Stimulated activated CD4-positive, alpha-beta T cell treated with anti-CD3 and anti-CD28 coated beads, TNF-alpha, amount 100 ng/mL, for 4 hours (primary cell): Measurements from ENCODE around the gene UPK3BL2.
"Not testable (repeated sequence)": the region's sequence is repeated elsewhere in the genome, so short reads cannot be mapped to it uniquely, and the experiment has no call there.

Experiments
- DNase-seq, 3 experiments: peaks; one replicate each; pipeline ENCODE4 v3.0.0-alpha.2; 2020; ENCODE audit warnings: low read depth in 3 of 3

The UPK3BL2 gene

DNA sequence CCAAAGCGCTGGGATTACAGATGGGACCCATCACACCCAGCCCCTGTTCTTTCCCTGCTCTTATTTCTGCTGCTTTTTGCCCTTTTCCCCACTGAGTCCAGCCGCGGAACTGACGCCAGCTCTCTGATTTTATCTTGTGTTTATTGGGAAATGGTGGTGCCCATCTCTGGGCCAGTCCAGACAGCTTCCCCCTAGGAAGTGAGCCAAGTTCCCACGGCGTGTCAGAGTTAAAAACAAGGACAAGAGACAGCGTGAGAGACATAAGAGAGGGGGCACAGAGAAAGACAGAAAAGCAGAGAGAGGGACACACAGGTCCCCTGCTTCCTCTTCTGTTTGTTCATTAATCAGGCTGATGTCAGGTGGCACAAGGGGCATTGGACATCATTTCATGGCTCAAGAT, 11.9 kb downstream of the UPK3BL2 start:
- DNase-seq = not testable (repeated sequence)

DNA sequence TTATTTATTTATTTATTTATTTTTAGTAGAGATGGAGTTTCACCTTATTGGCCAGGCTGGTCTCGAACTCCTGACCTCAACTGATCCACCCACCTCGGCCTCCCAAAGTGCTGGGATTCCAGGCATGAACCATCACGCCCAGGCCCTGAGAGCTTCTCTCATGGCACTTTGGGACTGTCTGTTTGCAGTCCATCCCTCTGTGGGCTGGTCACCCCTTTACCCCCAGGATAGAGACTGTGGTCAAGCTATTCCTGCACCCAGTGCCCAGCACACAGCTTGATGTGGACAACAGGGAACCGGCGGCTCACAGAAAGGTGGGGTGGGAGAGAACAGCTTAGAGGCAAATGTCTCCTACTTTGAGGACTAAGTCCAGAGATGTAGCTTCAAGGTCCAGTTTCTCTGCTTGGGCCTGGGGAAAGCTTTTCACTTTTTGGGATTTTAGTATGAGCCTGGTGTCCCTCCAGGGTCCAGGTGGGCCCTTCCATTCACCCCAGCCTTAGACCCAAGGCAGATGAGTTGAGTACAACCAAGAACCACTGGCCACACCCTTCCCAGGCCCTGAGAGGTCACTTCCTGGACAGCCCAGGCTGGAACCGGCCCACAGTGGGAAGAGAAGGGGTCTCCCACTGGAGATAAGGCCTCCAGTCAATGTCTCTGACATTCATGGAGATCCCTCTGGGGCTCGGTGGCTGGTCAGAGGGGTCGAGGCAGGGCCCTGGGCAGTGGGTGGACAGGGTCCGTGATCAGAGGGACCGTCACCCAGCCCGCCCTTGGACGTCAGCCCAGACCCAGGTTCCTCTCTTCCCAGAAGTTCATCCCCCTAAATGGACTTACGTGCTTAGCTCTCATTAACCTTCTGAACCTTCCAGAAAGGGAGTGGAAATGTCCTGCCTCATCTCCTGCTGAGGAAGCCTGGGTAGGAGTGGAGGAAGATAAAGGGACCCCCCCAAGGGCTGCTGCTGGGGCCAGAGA, 15.4 kb downstream of the UPK3BL2 start:
- DNase-seq = not testable (repeated sequence)

DNA sequence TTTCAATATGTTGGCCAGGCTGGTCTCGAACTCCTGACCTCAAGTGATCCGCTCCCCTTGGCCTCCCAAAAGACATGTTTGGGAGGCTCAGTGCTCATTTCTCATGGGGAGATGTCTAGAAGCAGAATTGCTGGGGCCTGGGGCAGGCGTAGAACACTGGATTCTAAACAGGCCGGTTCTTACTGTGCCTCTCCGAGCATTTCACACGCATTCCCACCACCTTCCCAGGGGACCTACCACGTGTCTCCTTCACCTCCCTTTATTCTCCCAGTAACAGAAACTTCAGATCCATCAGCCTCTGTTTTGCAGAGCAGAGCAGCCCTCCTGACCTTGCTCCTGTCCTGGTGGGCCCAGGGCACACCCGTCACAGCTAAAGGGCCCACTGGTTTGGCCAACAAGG, 16.3 kb downstream of the UPK3BL2 start:
- not testable (repeated sequence) for DNase-seq

DNA sequence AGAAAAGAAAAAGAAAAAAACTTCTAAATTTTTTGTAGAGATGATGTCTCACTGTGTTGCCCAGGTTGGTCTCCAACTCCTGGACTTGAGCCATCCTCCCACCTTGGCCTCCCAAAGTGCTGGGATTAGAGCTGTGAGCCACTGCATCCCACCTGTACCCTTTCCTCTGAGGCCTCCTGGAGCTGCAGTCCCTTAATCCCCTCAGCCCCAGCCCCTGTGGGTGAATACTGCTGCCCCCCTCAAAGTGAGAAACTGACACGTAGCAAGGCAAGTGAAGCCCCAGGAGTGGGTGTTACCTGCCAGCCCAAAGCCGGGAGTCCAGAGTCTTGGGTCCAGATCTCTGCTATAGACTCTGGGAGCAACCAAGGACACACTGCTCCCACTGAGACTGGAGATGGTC, 18.7 kb downstream of the UPK3BL2 start:
- not testable (repeated sequence) for DNase-seq

DNA sequence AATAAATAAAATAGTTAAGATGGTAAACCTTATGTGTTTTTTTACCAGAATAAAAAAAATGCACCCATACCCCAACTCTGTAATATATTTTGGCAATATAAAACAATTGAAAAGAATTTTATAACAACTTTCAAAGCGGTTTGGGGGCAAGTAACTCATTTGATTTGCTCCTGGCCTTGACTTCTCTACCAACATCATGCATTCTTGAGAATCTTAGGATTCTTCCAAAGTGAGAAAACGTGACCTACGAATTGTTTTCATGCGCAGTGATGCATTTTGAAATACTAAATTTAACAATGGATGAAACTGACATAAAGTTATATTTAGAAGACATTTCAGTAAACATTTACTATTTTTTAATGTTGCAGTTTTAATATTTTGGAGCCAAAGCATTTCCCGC, 22.7 kb downstream of the UPK3BL2 start:
- not testable (repeated sequence) for DNase-seq

DNA sequence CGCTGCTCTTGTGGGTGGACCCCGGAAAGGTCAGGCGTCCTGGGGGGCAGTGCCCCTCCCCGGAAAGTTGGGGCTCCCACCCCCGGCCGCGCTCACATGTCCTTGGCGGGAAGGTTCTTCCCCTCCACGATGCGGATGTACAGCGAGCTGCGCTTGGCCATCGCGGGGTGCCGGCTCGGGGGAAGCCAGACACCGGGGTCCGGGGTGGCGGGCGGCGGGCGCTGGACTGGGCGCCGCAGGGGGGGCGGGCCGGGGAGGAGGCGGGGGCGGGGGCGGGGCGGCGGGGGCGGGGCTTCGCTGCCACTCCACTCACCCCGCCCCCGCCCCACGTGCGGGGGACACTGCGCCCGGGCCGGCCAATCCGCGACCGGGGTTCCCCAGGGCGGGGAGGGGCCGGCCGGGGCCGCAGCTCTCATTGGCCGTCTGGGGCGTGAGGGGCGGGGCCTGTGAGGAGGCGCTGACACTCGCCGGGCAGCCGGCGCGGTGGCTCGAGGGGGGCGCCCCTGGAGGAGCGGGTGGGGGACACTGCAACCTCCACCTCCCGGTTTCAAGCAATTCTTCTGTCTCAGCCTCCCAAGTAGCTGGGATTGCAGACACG, 25.8 kb downstream of the UPK3BL2 start, which contains the start of gene RASA4B:
Gene RASA4B, minus strand, starts transcription at position 228 of the 598 bp plus-strand sequence. Its CDS starts 67 bp downstream, at position 161.
- not testable (repeated sequence) for DNase-seq

DNA sequence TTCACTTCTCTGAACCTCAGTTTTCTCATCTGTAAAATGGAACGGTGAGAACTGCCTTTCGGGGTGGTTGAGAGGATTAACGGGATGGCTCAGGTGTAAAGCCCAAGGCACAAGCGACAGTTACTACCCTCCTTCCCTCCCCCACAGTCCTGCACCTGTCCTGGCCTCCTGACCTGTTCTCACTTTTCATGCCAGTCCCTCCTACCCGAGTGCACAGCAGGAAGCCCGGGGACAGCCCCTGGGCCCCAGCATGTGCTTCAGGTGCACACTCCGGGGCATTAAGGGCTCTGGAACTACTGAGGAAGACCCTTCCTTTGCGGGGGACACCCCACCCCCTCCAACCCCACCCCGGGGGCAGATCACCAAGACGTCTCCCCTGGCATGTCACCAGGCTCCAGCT, 26.5 kb downstream of the UPK3BL2 start:
- not testable (repeated sequence) for DNase-seq

DNA sequence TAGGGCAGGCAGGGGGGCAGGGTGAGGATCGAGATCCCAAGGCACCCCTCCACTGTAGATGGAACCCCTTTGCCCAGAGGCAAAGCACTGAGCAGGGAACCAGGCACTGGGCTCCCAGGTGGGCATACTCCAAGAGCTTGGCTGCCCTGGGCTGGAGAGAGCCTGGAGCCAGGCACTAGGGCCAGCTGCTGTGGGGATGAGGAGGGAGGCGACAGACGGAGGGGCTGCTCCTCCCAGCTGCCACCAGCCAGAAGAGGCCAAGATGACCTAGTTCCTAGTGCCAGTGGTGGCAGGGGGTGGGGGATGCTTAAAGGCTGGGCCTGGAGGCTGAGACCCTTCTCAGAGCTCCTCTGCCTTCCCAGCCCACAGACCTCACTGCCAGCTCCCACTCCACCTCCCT, 27.6 kb downstream of the UPK3BL2 start:
- DNase-seq = not testable (repeated sequence)

DNA sequence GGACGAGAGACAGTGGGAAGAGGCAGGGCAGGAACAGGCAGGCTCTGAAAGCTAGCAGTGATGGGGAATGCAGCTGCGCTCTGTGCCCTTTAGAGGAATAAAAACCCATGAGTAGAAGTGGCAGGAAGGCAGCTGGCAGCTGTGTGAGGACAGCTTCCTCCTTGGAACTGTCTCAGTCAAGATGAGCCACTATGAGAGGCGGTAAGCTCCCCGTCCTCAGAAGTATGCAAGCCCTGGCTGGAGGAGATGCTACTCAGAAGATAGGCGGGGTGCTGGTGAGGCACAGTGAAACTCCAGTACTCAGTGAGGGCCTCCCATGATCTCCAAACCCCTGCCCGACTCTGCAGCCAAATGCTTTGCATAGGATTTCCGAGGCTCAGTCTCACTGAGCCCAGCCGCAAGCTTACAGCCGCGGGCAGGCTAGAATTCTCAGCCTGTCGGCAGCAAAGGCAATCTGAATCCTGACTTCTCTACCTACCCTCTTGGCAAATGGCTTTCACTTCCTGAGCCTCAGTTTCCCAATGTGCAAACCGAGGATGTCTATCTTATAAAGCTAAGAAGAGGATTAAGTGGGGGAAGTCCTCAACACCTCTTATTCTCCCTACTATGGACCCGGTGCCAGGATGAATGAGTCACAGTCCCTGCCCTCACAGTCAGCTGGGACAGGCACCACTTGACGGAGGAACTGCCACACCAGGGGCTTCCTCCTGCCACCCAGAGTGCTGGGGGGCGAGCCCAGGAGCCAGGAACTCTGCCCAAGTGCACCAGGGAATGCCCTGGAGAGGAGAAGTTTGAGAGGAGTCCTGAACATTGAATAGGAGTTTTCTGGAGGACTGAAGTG, 28.4 kb downstream of the UPK3BL2 start:
- not testable (repeated sequence) for DNase-seq

DNA sequence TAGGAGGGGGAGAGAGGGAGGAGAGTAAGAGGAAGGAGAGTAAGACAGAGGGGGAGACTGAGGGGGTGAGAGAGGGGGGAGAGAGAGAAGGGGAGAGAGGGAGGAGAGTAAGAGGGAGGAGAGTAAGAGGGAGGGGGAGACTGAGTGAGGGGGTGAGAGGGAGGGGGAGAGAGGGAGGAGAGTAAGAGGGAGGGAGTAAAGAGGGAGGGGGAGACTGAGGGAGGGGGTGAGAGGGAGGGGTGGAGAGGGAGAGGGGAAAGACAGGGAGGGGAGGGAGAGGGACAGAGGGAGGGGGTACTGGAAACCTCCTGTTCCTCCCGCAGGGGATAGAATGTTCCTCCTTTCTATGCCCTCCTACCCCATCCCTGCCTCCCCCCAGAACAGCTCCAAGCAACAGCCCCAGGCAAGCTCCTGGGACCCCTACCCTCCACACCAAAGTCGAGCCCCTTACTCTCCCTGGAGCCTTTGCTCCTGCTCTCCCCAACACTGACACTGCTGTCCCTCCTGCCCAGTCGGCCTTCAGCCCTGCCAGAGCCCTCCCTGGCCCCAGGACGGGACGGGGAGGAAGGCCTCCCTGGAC, 30.8 kb downstream of the UPK3BL2 start:
- not testable (repeated sequence) for DNase-seq

DNA sequence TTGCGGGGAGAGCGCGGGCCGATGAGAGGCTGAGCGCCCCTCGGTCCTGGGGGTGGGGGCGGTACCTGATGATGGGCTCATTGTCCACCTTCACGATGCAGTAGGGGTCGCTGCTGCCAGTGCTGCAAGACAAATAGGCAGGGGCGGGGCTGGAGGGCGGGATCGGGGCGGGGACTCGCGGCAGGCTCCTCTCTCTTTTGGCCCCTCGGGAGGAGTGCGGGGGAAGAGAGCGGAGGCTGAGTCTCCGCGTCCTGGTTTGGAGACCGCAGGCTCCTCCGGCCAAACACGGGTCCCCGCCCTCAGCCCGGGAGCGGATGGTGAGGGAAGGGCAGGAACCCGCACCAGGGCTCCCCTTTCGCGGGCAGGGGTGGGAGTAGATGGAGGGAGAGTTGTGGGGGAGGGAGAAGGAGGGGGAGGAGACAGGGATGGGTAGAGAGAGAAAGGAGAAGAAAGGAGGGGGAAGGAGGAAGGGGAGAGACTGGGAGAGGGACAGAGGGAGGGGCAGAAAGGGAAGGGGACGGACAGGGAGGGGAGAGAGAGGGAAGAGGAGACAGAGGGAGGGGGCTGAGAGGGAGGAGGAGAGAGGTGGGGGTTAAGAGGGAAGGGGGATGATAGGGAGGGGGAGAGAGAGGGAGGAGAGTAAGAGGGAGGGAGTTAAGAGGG, 31.5 kb downstream of the UPK3BL2 start:
- DNase-seq = not testable (repeated sequence)

DNA sequence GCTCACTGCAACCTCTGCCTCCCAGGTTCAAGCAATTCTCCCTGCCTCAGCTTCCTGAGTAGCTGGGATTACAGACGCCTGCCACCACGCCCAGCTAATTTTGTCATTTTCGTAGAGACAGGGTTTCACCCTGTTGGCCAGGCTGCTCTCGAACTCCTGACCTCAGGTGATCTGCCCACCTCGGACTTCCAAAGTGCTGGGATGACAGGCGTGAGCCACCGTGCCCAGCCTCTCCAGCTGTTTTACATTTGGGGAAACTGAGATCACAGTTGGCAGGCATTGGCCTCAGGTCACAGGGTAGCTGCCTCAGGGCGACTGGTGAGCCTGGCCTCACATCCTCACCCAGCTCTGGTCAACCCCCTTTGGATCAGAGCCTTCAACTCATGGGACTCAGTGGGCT, 32.9 kb downstream of the UPK3BL2 start:
- not testable (repeated sequence) for DNase-seq

DNA sequence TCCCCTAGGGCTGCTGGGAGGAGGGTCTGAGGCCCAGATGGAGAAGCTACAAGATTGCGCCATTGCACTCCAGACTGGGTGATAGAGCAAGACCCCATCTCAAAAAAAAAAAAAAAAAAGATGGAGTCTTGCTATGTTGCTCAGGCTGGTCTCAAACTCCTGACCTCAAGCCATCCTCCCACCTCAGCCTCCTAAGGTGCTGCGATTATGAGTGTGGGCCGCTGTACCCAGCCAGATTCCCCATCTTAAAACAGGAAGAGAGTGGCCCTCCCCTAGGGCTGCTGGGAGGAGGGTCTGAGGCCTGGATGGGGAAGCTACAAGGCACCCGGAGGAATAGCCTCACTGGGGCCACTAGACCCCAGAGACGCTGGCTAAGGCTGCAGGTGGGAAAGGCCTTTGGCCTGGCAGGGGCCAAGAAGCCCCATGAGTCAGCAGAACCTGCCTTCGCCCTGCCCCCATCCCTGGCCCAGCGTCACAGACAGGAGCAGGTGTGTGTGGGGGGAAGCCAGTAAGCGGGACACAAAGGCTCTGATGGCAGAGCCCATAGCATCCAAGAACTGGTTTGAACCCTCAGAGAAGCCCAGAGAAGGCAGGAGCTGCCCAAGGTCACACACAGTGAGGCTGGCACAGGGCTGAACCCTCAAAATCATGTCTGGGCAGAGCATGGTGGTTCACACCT, 35.9 kb downstream of the UPK3BL2 start:
- DNase-seq = not testable (repeated sequence)

DNA sequence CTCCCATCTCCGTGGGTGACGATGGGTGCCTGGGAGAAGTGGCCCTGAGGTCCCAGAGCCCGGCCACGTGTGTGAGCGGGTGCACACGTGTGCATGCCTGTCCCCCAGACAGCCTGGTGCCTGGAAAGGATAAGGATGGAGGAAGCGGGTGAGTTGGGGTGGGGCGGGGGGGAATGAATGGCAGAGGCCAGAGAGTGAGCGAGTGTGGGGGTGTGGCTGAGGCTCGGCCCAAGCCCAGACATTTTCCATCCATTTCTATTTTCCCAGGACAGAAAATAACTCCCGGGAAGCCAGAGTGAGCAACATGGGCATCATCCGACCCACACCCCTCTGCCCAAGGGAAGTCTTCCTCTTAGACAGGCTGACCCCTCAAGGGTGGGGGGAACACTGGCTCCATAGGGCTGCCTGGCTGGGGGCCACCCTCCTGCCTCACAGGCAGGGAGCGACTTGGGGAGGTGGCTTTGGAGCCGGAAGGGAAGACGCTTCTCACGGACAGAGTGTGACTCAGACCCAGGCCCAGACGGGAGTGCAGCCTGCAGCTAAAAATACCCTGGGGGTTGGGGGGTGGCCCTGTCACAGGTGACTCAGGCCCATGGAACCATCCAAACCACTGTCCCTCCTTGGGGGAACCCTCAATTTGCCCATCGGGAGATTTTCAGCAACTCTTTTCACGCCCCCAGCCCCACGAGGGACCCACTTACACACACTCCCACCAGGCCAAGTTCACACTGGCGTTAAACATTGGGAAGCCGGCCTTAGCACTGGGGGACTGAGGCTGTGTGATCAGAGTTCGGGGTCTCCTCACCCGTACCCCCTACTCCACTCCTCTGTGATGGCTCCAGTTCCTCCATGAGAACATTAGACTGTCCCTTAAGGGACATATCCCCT, 38.0 kb downstream of the UPK3BL2 start:
- not testable (repeated sequence) for DNase-seq

DNA sequence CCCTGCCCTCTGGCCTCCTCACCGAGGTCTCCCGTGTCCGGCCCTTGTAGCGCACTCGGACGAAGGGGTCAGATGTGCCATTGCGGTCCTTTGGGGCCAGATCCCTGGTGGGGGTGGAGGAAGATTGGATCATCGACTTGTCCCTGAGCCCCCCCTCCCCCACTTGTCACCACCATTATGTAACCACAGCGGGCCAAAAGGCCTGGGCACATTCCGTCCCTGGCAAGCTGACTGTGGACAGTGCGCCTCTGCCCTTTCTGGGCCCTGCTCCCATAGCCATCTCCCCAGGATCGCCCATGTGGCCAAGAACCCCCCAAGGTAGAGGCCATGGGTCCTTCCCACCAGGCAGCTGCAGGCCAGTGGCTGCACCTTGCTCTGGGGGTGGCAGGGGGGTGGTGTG, 40.4 kb downstream of the UPK3BL2 start:
- DNase-seq = not testable (repeated sequence)

DNA sequence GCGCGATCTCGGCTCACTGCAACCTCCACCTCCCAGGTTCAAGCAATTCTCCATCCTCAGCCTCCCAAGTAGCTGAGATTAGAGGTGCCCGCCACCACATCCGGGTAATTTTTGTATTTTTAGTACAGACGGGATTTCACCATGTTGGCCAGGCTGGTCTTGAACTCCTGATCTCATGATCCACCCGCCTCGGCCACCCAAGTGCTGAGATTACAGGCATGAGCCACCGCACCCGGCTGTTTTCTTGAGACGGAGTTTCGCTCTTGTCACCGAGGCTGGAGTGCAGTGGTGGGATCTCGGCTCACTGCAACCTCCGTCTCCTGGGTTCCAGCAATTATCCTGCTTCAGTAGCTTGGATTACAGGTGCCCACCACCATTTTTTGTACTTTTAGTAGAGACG, 45.2 kb downstream of the UPK3BL2 start:
- DNase-seq = not testable (repeated sequence)

DNA sequence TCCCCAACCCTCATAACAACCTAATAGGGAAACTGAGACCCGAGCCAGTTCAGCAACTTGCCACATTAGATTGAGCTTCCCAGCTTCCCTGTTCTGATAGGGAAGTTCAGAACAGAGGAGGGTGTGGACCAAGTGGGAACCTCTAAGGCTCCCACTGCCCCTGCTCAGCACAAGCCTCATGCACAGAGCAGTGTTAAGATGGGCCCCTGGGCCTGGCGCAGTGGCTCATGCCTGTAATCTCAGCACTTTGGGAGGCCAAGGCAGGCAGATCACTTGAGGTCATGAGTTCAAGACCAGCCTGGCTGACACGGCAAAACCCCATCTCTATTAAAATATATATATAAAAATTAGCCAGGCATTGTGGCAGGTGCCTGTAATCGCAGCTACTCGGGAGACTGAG, 46.2 kb downstream of the UPK3BL2 start:
- not testable (repeated sequence) for DNase-seq

DNA sequence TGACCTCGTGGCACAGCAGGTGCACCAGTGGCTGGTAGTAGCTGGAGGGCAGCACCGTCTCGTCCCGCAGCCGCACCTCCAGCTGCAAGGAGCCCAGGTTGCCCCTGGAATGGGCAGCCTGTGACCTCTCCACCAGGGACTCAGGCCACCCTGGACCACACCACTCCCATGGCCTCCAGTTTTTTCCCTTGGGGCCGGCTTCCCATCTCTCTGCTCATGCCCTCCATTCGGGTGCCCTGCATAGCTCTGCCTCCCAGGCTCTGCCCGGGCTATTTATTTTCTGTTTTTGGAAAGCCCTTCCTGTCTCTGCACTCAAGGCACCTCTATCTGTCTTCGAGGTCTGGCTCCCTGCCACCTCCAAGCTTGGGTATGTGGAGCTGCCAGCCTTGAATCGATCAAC, 46.6 kb downstream of the UPK3BL2 start:
- DNase-seq = not testable (repeated sequence)

DNA sequence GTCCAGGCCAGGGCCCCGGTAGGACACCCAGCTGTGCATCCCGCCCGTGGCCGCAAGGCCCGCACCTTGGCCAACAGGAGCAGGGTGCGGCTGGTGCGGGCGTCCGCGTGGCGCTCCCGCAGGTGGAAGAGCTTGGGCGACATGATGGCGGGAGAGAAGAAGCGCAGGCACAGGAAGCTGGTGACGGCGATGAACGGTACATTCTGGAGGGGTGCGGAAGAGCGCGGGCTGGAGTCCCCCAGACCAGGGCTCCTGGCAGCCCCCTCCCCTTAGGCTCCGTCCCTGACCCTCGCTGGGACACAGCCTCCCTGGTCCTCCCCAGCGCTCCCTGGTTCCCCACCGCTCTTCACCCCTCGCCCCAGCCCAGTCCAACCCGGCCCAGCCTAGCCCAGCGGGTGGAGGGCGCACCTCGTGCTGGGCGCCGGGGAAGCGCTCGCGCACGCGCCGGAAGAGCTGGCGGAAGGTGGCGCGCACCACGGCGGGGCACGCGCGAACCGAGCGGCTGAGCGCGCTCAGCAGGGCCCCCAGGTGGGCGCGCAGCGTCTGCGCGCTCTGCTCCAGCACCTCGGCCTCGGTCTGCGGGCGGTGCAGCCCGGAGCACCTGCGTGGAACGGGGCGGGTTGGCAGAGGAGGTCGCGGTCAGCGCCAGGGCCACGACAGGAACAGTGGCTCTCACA, 48.9 kb downstream of the UPK3BL2 start:
- DNase-seq = not testable (repeated sequence)
